HEK293 (cell line): ENCODE results near the gene ELL2.

Experiments
- CTCF ChIA-PET: fragments of 350-600 bp; formaldehyde crosslinking; extraction: SDS; loops from one replicate; lab custom pipeline; 2021; ENCODE audit warnings: antibody characterized with exemption; lab: Yijun Ruan, JAX
- POLR2A ChIA-PET: fragments of 300-600 bp; formaldehyde crosslinking; extraction: SDS; loops from one replicate; lab custom pipeline; 2020; ENCODE audit warnings: antibody characterized with exemption, inconsistent platforms; lab: Yijun Ruan, JAX
- H3K27ac ChIP-seq: fragments of 200-500 bp; sonication (Bioruptor generic); 2 replicates; pipeline ENCODE4 v1.5.1; 2014; ENCODE audit warnings: low read depth, low read length, control low read depth, inconsistent platforms; ENCODE audit errors: extremely low read depth
- H3K36me3 ChIP-seq, 2 experiments: fragments of 200-500 bp in 1 of 2; sonication (Bioruptor generic) in 1 of 2; 1 replicate in 1 of 2; 2 replicates in 1 of 2; pipeline ENCODE4 v1.5.1; 2014 to 2017; ENCODE audit warnings: inconsistent platforms in 2 of 2, low read length in 2 of 2; ENCODE audit not compliant: control insufficient read depth in 2 of 2, insufficient read depth in 1 of 2
- H3K4me1 ChIP-seq: fragments of 200-500 bp; sonication (Bioruptor generic); 2 replicates; pipeline ENCODE4 v1.5.1; 2014; ENCODE audit warnings: mild to moderate bottlenecking, low read length, inconsistent platforms; ENCODE audit not compliant: control insufficient read depth, insufficient read depth
- H3K4me3 ChIP-seq: 2 replicates; pipeline ENCODE4 v1.5.1; 2011; ENCODE audit warnings: low read depth, mild to moderate bottlenecking, control low read depth, low read length, moderate library complexity
- H3K9me3 ChIP-seq: fragments of 200-500 bp; sonication (Bioruptor generic); 2 replicates; pipeline ENCODE4 v1.5.1; 2014; ENCODE audit warnings: low read depth, low read length, inconsistent platforms; ENCODE audit not compliant: control insufficient read depth, insufficient read depth
- FEZF1 ChIP-seq: fragments of 450-650 bp; formaldehyde crosslinking; IDR thresholded peaks from 2 replicates; pipeline ENCODE4 v1.5.1; 2016; ENCODE audit warnings: missing biosample characterization, missing genetic modification characterization
- HOXC10 ChIP-seq: sonication (generic); formaldehyde crosslinking; IDR thresholded peaks from 2 replicates; pipeline ENCODE4 v1.8.1; 2023; ENCODE audit warnings: mild to moderate bottlenecking, missing genetic modification reagents
- KLF8 ChIP-seq: fragments of 450-650 bp; formaldehyde crosslinking; IDR thresholded peaks from 2 replicates; pipeline ENCODE4 v1.5.1; 2016; ENCODE audit warnings: missing biosample characterization, missing genetic modification characterization
- SCRT2 ChIP-seq: fragments of 450-650 bp; formaldehyde crosslinking; IDR thresholded peaks from 2 replicates; pipeline ENCODE4 v1.5.1; 2016; ENCODE audit warnings: missing biosample characterization, missing genetic modification characterization
- SETDB1 ChIP-seq: IDR thresholded peaks from one replicate; pipeline ENCODE4 v1.6.1; 2017; ENCODE audit warnings: mild to moderate bottlenecking, low read length, moderate library complexity, mixed read lengths; ENCODE audit not compliant: insufficient read length
- ZBTB7A ChIP-seq: fragments of 450-650 bp; formaldehyde crosslinking; IDR thresholded peaks from 2 replicates; pipeline ENCODE4 v1.5.1; 2016; ENCODE audit warnings: low read depth, missing biosample characterization, missing genetic modification characterization
- ZNF221 ChIP-seq: fragments of 450-650 bp; formaldehyde crosslinking; IDR thresholded peaks from 2 replicates; pipeline ENCODE4 v1.5.1; 2017; ENCODE audit warnings: missing biosample characterization, missing genetic modification characterization, borderline replicate concordance
- ZNF510 ChIP-seq: fragments of 450-650 bp; formaldehyde crosslinking; IDR thresholded peaks from 2 replicates; pipeline ENCODE4 v1.5.1; 2018; ENCODE audit warnings: mild to moderate bottlenecking, missing genetic modification characterization, missing biosample characterization; ENCODE audit not compliant: insufficient replicate concordance
- ZNF529 ChIP-seq: fragments of 450-650 bp; formaldehyde crosslinking; IDR thresholded peaks from 2 replicates; pipeline ENCODE4 v1.5.1; 2017; ENCODE audit warnings: missing genetic modification characterization, missing biosample characterization; ENCODE audit not compliant: insufficient replicate concordance
- ZNF558 ChIP-seq: fragments of 450-650 bp; formaldehyde crosslinking; IDR thresholded peaks from 2 replicates; pipeline ENCODE4 v1.5.1; 2016; ENCODE audit warnings: missing biosample characterization, missing genetic modification characterization
- ZNF621 ChIP-seq: fragments of 450-650 bp; formaldehyde crosslinking; IDR thresholded peaks from 2 replicates; pipeline ENCODE4 v1.5.1; 2017; ENCODE audit warnings: missing biosample characterization, missing genetic modification characterization
- ZNF624 ChIP-seq: fragments of 450-650 bp; formaldehyde crosslinking; IDR thresholded peaks from 2 replicates; pipeline ENCODE4 v1.5.1; 2017; ENCODE audit warnings: missing biosample characterization, missing genetic modification characterization
- ZNF76 ChIP-seq: fragments of 450-650 bp; formaldehyde crosslinking; IDR thresholded peaks from 2 replicates; pipeline ENCODE4; 2016; ENCODE audit warnings: low read depth, missing biosample characterization, missing genetic modification characterization, borderline replicate concordance
- ZNF837 ChIP-seq: fragments of 450-650 bp; formaldehyde crosslinking; IDR thresholded peaks from 2 replicates; pipeline ENCODE4 v1.5.1; 2016; ENCODE audit warnings: missing biosample characterization, missing genetic modification characterization
- ZXDB ChIP-seq: fragments of 450-650 bp; formaldehyde crosslinking; IDR thresholded peaks from 2 replicates; pipeline ENCODE4 v1.5.1; 2016; ENCODE audit warnings: missing biosample characterization, missing genetic modification characterization
- TF ChIP-seq, protein P1 (sequence below): fragments of 450-650 bp; formaldehyde crosslinking; IDR thresholded peaks from 2 replicates; pipeline ENCODE4 v1.5.1; 2016; ENCODE audit warnings: missing biosample characterization, missing genetic modification characterization, borderline replicate concordance
- TF ChIP-seq, protein P2 (sequence below): fragments of 450-650 bp; formaldehyde crosslinking; IDR thresholded peaks from 2 replicates; pipeline ENCODE4 v1.5.1; 2017; ENCODE audit warnings: missing biosample characterization, missing genetic modification characterization
- TF ChIP-seq, protein P3 (sequence below): fragments of 450-650 bp; formaldehyde crosslinking; IDR thresholded peaks from 2 replicates; pipeline ENCODE4 v1.5.1; 2016; ENCODE audit warnings: missing biosample characterization, missing genetic modification characterization, borderline replicate concordance
- TF ChIP-seq, protein P4 (sequence below): fragments of 450-650 bp; IDR thresholded peaks from 2 replicates; pipeline ENCODE4 v1.5.1; 2018; ENCODE audit warnings: missing biosample characterization, mild to moderate bottlenecking, missing genetic modification characterization
- TF ChIP-seq, protein P5 (sequence below): fragments of 450-650 bp; formaldehyde crosslinking; IDR thresholded peaks from 2 replicates; pipeline ENCODE4 v1.5.1; 2016; ENCODE audit warnings: missing biosample characterization, missing genetic modification characterization

ELL2 gene

DNA sequence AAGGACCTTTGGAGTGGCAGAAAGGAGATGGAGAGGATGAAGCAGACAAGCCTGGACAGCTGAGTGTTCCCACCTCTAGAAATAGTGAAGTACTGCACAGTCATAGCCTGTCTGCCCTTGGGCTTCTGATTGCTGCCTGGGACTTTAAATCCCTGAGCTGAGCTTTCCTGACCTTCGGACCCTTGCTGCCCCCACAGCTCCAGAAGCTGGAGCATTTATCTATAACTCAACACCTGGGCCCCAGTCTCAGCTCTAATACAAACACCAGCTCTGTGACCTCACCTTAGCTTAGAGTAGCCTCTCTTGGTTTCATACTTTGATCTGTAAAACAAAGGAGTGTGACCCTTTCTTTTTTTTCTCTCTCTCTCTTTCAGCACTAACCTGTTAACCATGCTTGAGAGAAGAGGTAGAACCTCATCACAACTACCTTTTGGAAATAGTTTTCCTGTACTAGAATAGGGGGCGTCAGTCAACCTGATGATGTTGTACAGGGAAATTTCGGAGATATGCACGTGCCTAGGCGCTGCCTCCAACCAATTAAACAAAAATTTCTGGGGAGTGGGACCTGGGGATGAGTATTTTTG lies 25.4 kb upstream of the ELL2 start (continued):
- TF ChIP-seq, protein P1, sequence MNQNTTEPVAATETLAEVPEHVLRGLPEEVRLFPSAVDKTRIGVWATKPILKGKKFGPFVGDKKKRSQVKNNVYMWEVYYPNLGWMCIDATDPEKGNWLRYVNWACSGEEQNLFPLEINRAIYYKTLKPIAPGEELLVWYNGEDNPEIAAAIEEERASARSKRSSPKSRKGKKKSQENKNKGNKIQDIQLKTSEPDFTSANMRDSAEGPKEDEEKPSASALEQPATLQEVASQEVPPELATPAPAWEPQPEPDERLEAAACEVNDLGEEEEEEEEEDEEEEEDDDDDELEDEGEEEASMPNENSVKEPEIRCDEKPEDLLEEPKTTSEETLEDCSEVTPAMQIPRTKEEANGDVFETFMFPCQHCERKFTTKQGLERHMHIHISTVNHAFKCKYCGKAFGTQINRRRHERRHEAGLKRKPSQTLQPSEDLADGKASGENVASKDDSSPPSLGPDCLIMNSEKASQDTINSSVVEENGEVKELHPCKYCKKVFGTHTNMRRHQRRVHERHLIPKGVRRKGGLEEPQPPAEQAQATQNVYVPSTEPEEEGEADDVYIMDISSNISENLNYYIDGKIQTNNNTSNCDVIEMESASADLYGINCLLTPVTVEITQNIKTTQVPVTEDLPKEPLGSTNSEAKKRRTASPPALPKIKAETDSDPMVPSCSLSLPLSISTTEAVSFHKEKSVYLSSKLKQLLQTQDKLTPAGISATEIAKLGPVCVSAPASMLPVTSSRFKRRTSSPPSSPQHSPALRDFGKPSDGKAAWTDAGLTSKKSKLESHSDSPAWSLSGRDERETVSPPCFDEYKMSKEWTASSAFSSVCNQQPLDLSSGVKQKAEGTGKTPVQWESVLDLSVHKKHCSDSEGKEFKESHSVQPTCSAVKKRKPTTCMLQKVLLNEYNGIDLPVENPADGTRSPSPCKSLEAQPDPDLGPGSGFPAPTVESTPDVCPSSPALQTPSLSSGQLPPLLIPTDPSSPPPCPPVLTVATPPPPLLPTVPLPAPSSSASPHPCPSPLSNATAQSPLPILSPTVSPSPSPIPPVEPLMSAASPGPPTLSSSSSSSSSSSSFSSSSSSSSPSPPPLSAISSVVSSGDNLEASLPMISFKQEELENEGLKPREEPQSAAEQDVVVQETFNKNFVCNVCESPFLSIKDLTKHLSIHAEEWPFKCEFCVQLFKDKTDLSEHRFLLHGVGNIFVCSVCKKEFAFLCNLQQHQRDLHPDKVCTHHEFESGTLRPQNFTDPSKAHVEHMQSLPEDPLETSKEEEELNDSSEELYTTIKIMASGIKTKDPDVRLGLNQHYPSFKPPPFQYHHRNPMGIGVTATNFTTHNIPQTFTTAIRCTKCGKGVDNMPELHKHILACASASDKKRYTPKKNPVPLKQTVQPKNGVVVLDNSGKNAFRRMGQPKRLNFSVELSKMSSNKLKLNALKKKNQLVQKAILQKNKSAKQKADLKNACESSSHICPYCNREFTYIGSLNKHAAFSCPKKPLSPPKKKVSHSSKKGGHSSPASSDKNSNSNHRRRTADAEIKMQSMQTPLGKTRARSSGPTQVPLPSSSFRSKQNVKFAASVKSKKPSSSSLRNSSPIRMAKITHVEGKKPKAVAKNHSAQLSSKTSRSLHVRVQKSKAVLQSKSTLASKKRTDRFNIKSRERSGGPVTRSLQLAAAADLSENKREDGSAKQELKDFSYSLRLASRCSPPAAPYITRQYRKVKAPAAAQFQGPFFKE = no peak
- TF ChIP-seq, protein P2, sequence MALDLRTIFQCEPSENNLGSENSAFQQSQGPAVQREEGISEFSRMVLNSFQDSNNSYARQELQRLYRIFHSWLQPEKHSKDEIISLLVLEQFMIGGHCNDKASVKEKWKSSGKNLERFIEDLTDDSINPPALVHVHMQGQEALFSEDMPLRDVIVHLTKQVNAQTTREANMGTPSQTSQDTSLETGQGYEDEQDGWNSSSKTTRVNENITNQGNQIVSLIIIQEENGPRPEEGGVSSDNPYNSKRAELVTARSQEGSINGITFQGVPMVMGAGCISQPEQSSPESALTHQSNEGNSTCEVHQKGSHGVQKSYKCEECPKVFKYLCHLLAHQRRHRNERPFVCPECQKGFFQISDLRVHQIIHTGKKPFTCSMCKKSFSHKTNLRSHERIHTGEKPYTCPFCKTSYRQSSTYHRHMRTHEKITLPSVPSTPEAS (tag by site-specific recombination) = no peak
- TF ChIP-seq ZXDB (tag by site-specific recombination) = no peak

DNA sequence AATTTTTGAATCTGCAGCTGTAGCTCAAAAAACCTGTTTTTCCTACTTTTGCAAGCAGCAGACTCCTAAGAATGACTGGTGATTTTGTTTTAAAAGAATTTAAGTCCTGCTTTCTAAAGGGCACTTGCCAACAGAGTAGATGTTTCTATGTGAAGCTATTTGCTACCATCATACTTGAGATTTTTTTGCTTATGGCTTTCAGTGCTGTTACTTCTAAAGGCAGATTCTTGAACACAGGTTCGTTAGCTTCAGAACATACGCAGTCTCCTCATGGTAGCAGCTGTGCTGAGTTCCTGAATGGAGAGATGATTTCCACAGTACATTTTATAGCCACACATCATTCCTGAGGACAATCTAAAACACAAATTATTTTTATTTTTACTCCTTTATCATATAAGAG lies 24.4 kb upstream of the ELL2 start:
- TF ChIP-seq, protein P3, sequence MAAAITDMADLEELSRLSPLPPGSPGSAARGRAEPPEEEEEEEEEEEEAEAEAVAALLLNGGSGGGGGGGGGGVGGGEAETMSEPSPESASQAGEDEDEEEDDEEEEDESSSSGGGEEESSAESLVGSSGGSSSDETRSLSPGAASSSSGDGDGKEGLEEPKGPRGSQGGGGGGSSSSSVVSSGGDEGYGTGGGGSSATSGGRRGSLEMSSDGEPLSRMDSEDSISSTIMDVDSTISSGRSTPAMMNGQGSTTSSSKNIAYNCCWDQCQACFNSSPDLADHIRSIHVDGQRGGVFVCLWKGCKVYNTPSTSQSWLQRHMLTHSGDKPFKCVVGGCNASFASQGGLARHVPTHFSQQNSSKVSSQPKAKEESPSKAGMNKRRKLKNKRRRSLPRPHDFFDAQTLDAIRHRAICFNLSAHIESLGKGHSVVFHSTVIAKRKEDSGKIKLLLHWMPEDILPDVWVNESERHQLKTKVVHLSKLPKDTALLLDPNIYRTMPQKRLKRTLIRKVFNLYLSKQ (tag by site-specific recombination) = no peak
- TF ChIP-seq HOXC10 (CRISPR knock-in tag) (no peak), ZNF624 (tag by site-specific recombination) (no peak), ZNF76 (tag by site-specific recombination) (no peak), ZNF558 (tag by site-specific recombination) (no peak), SCRT2 (tag by site-specific recombination) (no peak), ZNF837 (tag by site-specific recombination) (no peak), FEZF1 (tag by site-specific recombination) (no peak), KLF8 (no peak), SETDB1 (no peak), ZNF221 (tag by site-specific recombination) (no peak), ZNF621 (tag by site-specific recombination) (no peak), ZNF529 (tag by site-specific recombination) (no peak), ZBTB7A (tag by site-specific recombination) (no peak), ZNF510 (tag by site-specific recombination) (no peak)
- TF ChIP-seq, protein P4, sequence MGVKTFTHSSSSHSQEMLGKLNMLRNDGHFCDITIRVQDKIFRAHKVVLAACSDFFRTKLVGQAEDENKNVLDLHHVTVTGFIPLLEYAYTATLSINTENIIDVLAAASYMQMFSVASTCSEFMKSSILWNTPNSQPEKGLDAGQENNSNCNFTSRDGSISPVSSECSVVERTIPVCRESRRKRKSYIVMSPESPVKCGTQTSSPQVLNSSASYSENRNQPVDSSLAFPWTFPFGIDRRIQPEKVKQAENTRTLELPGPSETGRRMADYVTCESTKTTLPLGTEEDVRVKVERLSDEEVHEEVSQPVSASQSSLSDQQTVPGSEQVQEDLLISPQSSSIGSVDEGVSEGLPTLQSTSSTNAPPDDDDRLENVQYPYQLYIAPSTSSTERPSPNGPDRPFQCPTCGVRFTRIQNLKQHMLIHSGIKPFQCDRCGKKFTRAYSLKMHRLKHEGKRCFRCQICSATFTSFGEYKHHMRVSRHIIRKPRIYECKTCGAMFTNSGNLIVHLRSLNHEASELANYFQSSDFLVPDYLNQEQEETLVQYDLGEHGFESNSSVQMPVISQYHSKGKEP (tag by site-specific recombination) = no peak
- TF ChIP-seq, protein P5, sequence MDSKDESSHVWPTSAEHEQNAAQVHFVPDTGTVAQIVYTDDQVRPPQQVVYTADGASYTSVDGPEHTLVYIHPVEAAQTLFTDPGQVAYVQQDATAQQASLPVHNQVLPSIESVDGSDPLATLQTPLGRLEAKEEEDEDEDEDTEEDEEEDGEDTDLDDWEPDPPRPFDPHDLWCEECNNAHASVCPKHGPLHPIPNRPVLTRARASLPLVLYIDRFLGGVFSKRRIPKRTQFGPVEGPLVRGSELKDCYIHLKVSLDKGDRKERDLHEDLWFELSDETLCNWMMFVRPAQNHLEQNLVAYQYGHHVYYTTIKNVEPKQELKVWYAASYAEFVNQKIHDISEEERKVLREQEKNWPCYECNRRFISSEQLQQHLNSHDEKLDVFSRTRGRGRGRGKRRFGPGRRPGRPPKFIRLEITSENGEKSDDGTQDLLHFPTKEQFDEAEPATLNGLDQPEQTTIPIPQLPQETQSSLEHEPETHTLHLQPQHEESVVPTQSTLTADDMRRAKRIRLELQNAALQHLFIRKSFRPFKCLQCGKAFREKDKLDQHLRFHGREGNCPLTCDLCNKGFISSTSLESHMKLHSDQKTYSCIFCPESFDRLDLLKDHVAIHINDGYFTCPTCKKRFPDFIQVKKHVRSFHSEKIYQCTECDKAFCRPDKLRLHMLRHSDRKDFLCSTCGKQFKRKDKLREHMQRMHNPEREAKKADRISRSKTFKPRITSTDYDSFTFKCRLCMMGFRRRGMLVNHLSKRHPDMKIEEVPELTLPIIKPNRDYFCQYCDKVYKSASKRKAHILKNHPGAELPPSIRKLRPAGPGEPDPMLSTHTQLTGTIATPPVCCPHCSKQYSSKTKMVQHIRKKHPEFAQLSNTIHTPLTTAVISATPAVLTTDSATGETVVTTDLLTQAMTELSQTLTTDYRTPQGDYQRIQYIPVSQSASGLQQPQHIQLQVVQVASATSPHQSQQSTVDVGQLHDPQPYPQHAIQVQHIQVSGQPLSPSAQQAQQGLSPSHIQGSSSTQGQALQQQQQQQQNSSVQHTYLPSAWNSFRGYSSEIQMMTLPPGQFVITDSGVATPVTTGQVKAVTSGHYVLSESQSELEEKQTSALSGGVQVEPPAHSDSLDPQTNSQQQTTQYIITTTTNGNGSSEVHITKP = no peak
- POLR2A ChIA-PET = interaction anchor here (0.6 kb wide), 1 partner anchor 164 kb away, joined by 4 read pairs; the partner anchor contains the start of gene GLRX
- Histone ChIP-seq H3K27ac (no peak overlapping the region), H3K9me3 (no peaks in the 10 kb centered on the region), H3K4me1 (no peaks in the 10 kb centered on the region), H3K4me3 (no peak overlapping the region), H3K36me3 (no peaks in the 10 kb centered on the region)
- CTCF ChIA-PET = no interaction called here
